Measurements from ENCODE around the gene MCRS1.

Gene MCRS1

GRCh38 chr12:49565406-49566265, 2.3 kb downstream of the MCRS1 start:
- H3K27me3 ChIP-seq (ENCODE audit: control insufficient read depth, low read length): no peaks in the 10 kb centered on the region
- TF ChIP-seq CTCF (IDR thresholded peaks at IDR 0.05; ENCODE audit: low read depth, low read length, poor library complexity, severe bottlenecking): no peak
- no peak for TF ChIP-seq EZH2phosphoT487 (IDR thresholded peaks at IDR 0.05; ENCODE audit: borderline replicate concordance, low read length)
- H3K4me2 ChIP-seq (ENCODE audit: low read length): no peak overlapping the region
- peaks cover 16% of the 10 kb centered on the region for H3K4me1 ChIP-seq (ENCODE audit: control insufficient read depth, low read length)
- H3K27ac ChIP-seq (ENCODE audit: low read depth, low read length): no peak overlapping the region
- no peak overlapping the region for H3K4me3 ChIP-seq (ENCODE audit: low read length)
- H3K79me2 ChIP-seq (ENCODE audit: control insufficient read depth, low read length): peaks cover 49% of the 10 kb centered on the region
- H4K20me1 ChIP-seq (ENCODE audit: control insufficient read depth, insufficient read depth, low read depth, low read length): no peaks in the 10 kb centered on the region
- no peaks in the 10 kb centered on the region for H3K9me3 ChIP-seq (ENCODE audit: control insufficient read depth, insufficient read depth, low read length)
- peaks cover 59% of the 10 kb centered on the region for H3K36me3 ChIP-seq (ENCODE audit: control insufficient read depth, low read length)
- H3F3A ChIP-seq (ENCODE audit: control insufficient read depth, insufficient read depth): no peaks in the 10 kb centered on the region; the same call in 1 of the 2 replicates
- H3K9me2 ChIP-seq (replicated peaks; ENCODE audit: control insufficient read depth, low read length): no peaks in the 10 kb centered on the region

- no peaks in the 10 kb centered on the region for H3K9me2 ChIP-seq (replicated peaks; ENCODE audit: control insufficient read depth, low read length)
- peaks cover 41% of the 10 kb centered on the region for H3K79me2 ChIP-seq (ENCODE audit: control insufficient read depth, low read length)
- H3K27me3 ChIP-seq (ENCODE audit: control insufficient read depth, low read length): no peaks in the 10 kb centered on the region
- H3K36me3 ChIP-seq (ENCODE audit: control insufficient read depth, low read length): peaks cover 67% of the 10 kb centered on the region
- no peak overlapping the region for H3K4me2 ChIP-seq (ENCODE audit: low read length)
- no peak overlapping the region for H3K27ac ChIP-seq (ENCODE audit: low read depth, low read length)
- no peak overlapping the region for H3K4me3 ChIP-seq (ENCODE audit: low read length)
- TF ChIP-seq CTCF (IDR thresholded peaks at IDR 0.05; ENCODE audit: low read depth, low read length, poor library complexity, severe bottlenecking) (no peak), EZH2phosphoT487 (IDR thresholded peaks at IDR 0.05; ENCODE audit: borderline replicate concordance, low read length) (no peak)
- no peaks in the 10 kb centered on the region for H4K20me1 ChIP-seq (ENCODE audit: control insufficient read depth, insufficient read depth, low read depth, low read length)
- no peaks in the 10 kb centered on the region; the same call in 1 of the 2 replicates for H3F3A ChIP-seq (ENCODE audit: control insufficient read depth, insufficient read depth)
- no peaks in the 10 kb centered on the region for H3K9me3 ChIP-seq (ENCODE audit: control insufficient read depth, insufficient read depth, low read length)
- peaks cover 13% of the 10 kb centered on the region for H3K4me1 ChIP-seq (ENCODE audit: control insufficient read depth, low read length)
These were observed 3.1 kb downstream of the MCRS1 start for GRCh38 chr12:49564686-49565405.

- H3K9me2 ChIP-seq (replicated peaks; ENCODE audit: control insufficient read depth, low read length): no peaks in the 10 kb centered on the region
- peaks cover 75% of the 10 kb centered on the region for H3K36me3 ChIP-seq (ENCODE audit: control insufficient read depth, low read length)
- H3K79me2 ChIP-seq (ENCODE audit: control insufficient read depth, low read length): peaks cover 34% of the 10 kb centered on the region
- H3K4me2 ChIP-seq (ENCODE audit: low read length): no peak overlapping the region
- H3K27me3 ChIP-seq (ENCODE audit: control insufficient read depth, low read length): no peaks in the 10 kb centered on the region
- no peaks in the 10 kb centered on the region for H4K20me1 ChIP-seq (ENCODE audit: control insufficient read depth, insufficient read depth, low read depth, low read length)
- peaks cover 10% of the 10 kb centered on the region for H3K4me1 ChIP-seq (ENCODE audit: control insufficient read depth, low read length)
- no peaks in the 10 kb centered on the region for H3K9me3 ChIP-seq (ENCODE audit: control insufficient read depth, insufficient read depth, low read length)
- no peaks in the 10 kb centered on the region; the same call in 1 of the 2 replicates for H3F3A ChIP-seq (ENCODE audit: control insufficient read depth, insufficient read depth)
- TF ChIP-seq CTCF (IDR thresholded peaks at IDR 0.05; ENCODE audit: low read depth, low read length, poor library complexity, severe bottlenecking): no peak
- no peak for TF ChIP-seq EZH2phosphoT487 (IDR thresholded peaks at IDR 0.05; ENCODE audit: borderline replicate concordance, low read length)
- H3K27ac ChIP-seq (ENCODE audit: low read depth, low read length): no peak overlapping the region
- no peak overlapping the region for H3K4me3 ChIP-seq (ENCODE audit: low read length)
These were observed 3.8 kb downstream of the MCRS1 start for GRCh38 chr12:49563951-49564685.

All from DOHH2 (cell line).